Measurements from ENCODE around the gene PPP2R3B.

PPP2R3B gene

DNA sequence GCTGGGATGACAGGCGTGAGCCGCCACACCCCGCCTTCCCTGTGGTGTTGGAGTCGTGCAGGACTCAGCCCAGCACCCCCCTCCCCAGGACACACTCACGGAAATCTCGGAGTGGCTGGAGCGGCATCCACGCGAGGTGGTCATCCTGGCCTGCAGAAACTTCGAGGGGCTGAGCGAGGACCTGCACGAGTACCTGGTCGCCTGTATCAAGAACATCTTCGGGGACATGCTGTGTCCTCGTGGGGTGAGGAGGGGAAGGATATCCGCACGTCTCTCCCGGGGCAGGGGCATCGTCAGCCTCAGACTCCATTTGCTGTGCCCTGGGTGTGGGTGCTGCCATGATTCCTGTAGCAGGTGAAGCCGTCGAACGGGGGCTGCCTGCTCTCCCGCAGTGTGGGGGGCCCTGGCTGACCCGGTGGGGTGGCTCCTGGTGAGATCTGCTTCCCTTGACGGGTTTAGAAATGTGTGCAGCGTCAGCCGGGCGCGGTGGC, 95.3 kb downstream of the PPP2R3B start:
- no peak for DNase-seq

DNA sequence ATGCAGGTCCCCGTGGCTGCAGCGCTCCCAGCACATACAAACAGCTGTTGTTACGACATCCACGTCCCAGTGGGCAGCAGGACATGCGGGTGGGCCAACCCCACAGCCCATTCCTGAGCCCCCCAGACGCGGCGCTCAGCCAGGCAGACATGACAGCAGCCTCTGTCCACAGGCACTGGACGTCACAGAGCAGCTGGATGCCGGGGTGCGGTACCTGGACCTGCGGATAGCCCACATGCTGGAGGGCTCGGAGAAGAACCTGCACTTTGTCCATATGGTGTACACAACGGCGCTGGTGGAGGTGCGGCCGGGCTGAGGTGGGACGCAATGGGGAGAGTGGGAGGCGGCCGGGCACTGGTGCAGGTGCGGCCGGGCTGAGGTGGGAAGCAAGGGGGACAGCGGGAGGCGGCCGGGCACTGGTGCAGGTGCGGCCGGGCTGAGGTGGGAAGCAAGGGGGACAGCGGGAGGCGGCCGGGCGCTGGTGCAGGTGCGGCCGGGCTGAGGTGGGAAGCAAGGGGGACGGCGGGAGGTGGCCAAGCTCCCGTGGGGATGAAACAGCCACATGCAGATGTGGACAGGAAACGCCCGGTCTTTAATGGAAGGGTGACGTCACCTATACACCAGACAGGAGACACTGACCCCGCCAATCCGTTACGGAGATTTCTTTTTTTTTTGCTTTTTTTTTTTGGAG, 96.1 kb downstream of the PPP2R3B start:
- DNase-seq = no peak

DNA sequence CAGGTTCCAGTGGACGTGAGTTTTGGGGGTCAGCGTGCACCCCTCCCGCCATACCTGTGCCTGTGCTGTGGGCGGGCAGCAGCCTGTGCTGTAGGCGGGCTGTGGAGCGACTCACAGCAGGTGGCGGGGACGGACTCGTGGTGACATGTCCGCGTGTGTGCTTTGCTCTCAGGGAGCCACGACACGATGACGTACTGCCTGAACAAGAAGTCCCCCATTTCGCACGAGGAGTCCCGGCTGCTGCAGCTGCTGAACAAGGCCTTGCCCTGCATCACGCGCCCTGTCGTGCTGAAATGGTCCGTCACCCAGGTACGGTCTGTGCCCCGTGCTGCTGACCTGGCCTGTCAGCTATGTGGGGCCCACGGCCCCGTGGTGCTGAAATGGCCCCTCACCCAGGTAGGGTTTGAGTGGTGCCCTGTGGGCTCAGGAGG, 98.1 kb downstream of the PPP2R3B start:
- no peak for DNase-seq

DNA sequence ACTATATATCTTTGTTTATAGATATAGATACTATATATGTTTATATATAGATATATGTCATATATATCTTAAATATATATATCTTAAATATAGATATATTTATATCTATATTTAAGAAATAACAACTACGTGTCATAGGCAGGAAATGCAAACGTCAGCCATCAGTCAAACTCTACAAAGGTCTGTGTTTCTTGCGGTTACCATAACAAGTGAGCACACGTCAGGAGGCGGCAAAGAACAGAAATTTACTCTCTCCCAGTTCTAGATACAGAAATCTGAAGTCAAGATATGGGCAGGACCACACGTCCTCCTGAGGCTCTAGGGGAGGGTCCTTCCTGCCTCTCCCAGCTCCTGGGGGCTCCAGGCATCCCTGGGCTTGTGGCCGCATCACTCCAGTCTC, 99.0 kb downstream of the PPP2R3B start:
- no peak for DNase-seq

DNA sequence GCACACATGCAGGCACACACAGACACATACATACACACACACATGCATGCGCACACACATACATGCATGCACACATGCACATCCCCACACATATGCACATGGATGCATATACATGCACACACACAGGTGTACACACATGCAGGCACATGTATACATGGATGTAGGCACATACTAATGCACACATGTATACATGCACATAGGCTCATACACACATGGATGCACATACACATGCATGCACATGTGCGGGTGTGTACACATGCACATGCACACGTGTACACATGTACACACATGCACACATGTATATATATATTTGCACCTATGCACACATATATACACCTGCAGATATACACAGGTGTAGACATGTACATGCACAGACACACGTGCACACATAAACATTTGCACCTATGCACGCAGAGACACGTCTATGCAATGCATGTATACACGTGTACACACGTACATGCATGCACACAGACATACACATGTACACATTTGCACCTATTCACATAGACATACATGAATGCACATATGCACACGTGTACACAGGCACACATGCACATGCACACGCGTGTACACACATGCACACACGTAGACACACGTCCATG, 101.5 kb downstream of the PPP2R3B start:
- no peak for DNase-seq

Measured in NCI-H526 (cell line).